Measurements from ENCODE around the gene IGIP. TPM values are rescaled to one million over a fixed set of nuclear protein-coding genes. Genes with fewer than 3 reads are reported as not detected.

The IGIP gene
- total RNA-seq, 2 donors from 2014 or later, result 24.2 to 25.9 TPM

DNA sequence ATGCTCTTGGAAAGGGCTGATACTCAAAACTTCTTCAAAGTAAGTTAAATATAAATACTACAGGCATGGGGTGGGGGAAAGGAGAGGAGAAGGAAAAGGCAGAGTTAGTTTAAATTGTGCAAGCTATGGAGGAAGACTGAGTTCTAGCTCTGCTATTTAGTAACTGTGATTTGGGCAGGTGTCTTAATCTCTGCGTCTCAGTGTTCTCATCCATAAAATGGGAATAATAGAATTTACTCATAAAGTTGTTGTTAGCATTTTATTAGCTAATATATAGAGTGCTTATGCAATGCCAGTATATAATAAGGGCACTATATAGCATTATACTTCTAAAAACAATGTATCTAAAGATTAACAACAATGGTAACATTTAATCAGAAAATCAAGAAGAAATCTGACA lies 24.6 kb upstream of the IGIP start:
- Histone ChIP-seq H3K9me3 (no peaks in the 10 kb centered on the region), H3K4me3 (no peak overlapping the region), H3K4me1 (ENCODE audit: control insufficient read depth in 1 of 2, low read depth in 2 of 2) (no peaks in the 10 kb centered on the region), H3K27ac (no peak overlapping the region), H3K27me3 (replicated peaks; ENCODE audit: insufficient read depth) (no peaks in the 10 kb centered on the region), H3K36me3 (no peaks in the 10 kb centered on the region)
- DNase-seq (ENCODE audit: low spot score) (no peak), ATAC-seq (ENCODE audit: insufficient number of reproducible peaks, low FRiP score, low read depth) (no peak)
- TF ChIP-seq, protein P1, sequence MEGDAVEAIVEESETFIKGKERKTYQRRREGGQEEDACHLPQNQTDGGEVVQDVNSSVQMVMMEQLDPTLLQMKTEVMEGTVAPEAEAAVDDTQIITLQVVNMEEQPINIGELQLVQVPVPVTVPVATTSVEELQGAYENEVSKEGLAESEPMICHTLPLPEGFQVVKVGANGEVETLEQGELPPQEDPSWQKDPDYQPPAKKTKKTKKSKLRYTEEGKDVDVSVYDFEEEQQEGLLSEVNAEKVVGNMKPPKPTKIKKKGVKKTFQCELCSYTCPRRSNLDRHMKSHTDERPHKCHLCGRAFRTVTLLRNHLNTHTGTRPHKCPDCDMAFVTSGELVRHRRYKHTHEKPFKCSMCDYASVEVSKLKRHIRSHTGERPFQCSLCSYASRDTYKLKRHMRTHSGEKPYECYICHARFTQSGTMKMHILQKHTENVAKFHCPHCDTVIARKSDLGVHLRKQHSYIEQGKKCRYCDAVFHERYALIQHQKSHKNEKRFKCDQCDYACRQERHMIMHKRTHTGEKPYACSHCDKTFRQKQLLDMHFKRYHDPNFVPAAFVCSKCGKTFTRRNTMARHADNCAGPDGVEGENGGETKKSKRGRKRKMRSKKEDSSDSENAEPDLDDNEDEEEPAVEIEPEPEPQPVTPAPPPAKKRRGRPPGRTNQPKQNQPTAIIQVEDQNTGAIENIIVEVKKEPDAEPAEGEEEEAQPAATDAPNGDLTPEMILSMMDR (IDR thresholded peaks at IDR 0.05), result no peak

- TF ChIP-seq, protein P1 (IDR thresholded peaks at IDR 0.05), result no peak
- H3K9me3 ChIP-seq, result no peaks in the 10 kb centered on the region
- ATAC-seq (ENCODE audit: insufficient number of reproducible peaks, low FRiP score, low read depth) (no peak), DNase-seq (ENCODE audit: low spot score) (no peak)
- no peak overlapping the region for H3K27ac ChIP-seq
- H3K4me3 ChIP-seq, result no peak overlapping the region
- H3K27me3 ChIP-seq (replicated peaks; ENCODE audit: insufficient read depth), result no peaks in the 10 kb centered on the region
- H3K36me3 ChIP-seq, result no peaks in the 10 kb centered on the region
- peaks cover 4 to 6% of the 10 kb centered on the region in 2 donors for H3K4me1 ChIP-seq (ENCODE audit: control insufficient read depth in 1 of 2, low read depth in 2 of 2)
Observed at GRCh38 chr5:140103154-140103553, 22.6 kb upstream of the IGIP start.

DNA sequence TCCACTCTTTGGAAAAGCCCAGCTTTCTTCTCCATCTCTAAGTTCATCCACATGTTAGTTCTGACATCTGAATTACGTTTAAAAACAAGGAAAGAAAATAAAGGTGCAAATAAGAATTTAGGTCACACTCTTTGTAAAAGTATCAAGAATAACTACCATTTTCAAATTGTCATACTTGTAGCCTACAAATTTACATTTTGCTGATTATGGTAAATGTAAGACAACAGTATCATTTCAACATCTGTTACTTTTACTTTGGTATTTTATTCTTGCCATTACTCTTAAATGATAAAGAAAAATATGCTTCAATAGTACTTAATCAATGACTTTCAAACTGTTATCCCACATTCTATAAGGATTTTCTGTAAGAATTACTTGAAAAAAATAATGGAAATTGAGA lies 21.6 kb upstream of the IGIP start:
- Histone ChIP-seq H3K27ac (no peak overlapping the region), H3K27me3 (replicated peaks; ENCODE audit: insufficient read depth) (no peaks in the 10 kb centered on the region), H3K9me3 (no peaks in the 10 kb centered on the region), H3K4me1 (ENCODE audit: control insufficient read depth in 1 of 2, low read depth in 2 of 2) (peaks cover 10 to 14% of the 10 kb centered on the region in 2 donors), H3K36me3 (no peaks in the 10 kb centered on the region), H3K4me3 (no peak overlapping the region)
- TF ChIP-seq, protein P1 (IDR thresholded peaks at IDR 0.05), result no peak
- DNase-seq (ENCODE audit: low spot score) (no peak), ATAC-seq (ENCODE audit: insufficient number of reproducible peaks, low FRiP score, low read depth) (no peak)

GRCh38 chr5:140106101-140106500 lies 19.6 kb upstream of the IGIP start:
- TF ChIP-seq, protein P1 (IDR thresholded peaks at IDR 0.05), result no peak
- no peak overlapping the region for H3K4me3 ChIP-seq
- DNase-seq (ENCODE audit: low spot score), result no peak
- H3K9me3 ChIP-seq, result no peaks in the 10 kb centered on the region
- H3K36me3 ChIP-seq, result no peaks in the 10 kb centered on the region
- no peaks in the 10 kb centered on the region for H3K27me3 ChIP-seq (replicated peaks; ENCODE audit: insufficient read depth)
- no peak for ATAC-seq (ENCODE audit: insufficient number of reproducible peaks, low FRiP score, low read depth)
- peak overlapping the region; percentile 99 to 100 for H3K27ac ChIP-seq
- peaks cover 10 to 28% of the 10 kb centered on the region in 2 donors for H3K4me1 ChIP-seq (ENCODE audit: control insufficient read depth in 1 of 2, low read depth in 2 of 2)

DNA sequence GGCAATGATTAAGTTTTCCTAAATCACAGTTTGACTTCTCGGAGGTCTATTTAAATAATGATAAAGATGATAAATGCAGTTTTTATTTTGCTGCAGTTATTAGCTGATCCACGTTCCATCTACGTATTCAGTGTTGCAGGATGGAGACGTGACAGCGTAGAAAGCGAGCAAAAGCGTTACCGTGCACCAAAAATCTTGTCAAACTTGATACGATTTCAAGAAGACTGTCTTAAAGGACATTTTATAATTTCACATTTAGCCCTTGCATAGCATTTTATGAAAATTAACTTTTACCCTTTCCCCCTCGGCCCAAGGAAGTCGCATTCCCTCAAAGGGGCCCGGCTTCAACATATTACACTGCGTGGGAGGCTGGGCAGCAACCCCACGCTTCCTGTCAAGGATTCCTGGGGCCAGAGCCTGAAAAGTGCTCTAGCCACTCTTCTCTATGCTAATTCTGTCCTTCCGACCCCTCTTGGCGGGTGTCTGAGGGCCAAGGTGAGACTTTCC lies 18.9 kb upstream of the IGIP start:
- H3K36me3 ChIP-seq, result no peaks in the 10 kb centered on the region
- no peaks in the 10 kb centered on the region for H3K27me3 ChIP-seq (replicated peaks; ENCODE audit: insufficient read depth)
- no peaks in the 10 kb centered on the region for H3K9me3 ChIP-seq
- H3K4me3 ChIP-seq, result peak overlapping the region; percentile 93
- H3K4me1 ChIP-seq (ENCODE audit: control insufficient read depth in 1 of 2, low read depth in 2 of 2), result peaks cover 15 to 33% of the 10 kb centered on the region in 2 donors
- no peak for ATAC-seq (ENCODE audit: insufficient number of reproducible peaks, low FRiP score, low read depth)
- DNase-seq (ENCODE audit: low spot score), result no peak
- TF ChIP-seq, protein P1 (IDR thresholded peaks at IDR 0.05), result no peak
- H3K27ac ChIP-seq, result peak overlapping the region; percentile 99 to 100

Measured in thoracic aorta (tissue), 2 donors.